Activated gamma-delta T cell (primary cell): Measurements from ENCODE around the gene DNER.

Experiments used
- DNase-seq: peaks from one replicate; lab custom pipeline; 2025; lab: John Stamatoyannopoulos, UW

Gene DNER

DNA sequence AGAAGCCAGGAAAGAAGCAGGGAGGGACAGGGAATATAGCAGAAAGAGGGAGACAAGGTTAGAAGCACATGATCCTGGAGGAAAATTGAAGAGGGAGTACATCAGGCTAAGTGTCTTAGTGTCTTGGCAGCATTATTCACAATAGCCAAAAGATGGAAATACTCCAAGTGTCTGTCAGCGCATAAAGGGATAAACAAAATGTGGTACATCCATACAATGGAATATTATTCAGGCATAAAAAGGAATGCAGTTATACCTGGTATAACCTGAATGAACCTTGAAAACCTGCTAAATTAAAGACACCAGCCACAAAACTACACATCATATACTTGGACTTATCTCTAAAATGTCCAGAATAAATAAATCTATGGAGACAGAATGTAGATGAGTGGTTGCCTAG lies 224.2 kb downstream of the DNER start:
- DNase-seq, result no peak

DNA sequence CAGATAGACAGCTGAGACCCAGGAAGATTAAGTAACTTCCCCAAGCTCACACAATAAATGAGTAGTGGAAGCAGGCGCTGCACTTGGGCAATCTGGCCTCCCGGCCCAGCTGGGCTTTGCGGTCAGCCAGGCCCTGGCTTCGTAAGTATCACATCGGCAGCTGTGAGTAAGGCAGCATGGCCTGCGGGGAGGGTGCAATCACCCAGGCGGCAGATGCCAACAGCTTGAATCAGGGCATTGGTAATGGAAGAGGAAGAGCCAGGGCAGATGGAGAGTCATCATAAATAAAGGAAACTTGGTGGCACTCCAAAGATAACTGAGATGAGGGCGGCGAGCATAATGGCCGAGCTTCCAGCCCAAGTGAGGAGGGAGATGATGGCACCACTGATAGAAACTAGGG lies 225.3 kb downstream of the DNER start:
- DNase-seq, result no peak

DNA sequence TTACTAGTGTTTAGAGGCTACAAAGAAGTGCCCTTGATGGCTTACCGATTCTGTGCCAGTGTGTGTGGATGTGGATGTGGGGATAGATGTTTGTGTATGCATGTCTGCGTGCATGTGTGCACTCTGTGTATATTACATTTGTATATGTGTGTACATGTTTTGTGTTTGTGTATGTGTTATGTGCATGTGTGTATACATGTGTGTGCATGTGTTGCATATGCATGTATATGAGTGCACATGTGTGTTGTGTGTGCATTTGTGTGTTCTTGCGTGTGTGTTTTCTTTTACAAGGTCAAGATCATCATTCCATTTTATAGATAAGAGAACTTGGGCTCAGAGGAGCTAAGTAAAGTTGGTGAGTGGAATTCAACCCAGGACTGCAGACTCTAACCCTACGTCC lies 226.1 kb downstream of the DNER start:
- no peak for DNase-seq

DNA sequence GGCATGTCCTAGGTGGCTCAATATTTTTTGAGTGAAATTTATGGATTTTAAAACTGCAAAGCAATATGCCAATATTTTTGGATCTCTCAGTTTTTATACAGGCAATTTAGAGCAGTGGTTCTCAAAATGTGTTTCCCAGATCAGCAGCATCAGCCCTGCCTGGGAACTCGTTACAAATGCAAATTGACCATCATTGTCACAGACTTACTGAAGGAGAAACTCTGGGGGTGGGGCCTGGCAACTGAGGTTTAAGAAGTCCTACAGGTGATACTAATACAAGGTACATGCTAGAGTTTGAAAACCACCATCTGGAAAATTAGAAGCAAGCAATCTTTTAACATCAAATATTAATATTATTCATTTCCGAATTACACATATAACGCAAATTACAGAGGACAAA lies 227.7 kb downstream of the DNER start:
- no peak for DNase-seq

DNA sequence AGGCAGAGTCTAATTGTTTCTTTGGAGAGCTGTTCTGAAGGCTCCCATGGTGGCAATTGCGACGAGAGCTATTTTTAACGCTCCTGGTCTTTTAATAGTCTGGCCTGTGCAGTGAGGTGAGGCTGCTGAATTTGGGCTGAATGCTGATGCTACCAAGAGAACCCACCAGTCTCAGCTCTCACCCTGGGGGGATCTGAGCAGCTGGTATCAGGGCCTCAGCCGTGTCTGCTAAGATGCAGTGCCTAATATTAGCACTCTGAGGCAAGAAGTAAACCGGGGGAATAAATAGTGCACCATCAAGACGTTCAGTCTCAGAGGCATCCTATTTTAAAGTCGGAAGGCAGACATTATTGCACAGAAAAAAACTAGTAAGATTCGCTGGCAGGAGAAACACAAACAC lies 228.5 kb downstream of the DNER start:
- no peak for DNase-seq

DNA sequence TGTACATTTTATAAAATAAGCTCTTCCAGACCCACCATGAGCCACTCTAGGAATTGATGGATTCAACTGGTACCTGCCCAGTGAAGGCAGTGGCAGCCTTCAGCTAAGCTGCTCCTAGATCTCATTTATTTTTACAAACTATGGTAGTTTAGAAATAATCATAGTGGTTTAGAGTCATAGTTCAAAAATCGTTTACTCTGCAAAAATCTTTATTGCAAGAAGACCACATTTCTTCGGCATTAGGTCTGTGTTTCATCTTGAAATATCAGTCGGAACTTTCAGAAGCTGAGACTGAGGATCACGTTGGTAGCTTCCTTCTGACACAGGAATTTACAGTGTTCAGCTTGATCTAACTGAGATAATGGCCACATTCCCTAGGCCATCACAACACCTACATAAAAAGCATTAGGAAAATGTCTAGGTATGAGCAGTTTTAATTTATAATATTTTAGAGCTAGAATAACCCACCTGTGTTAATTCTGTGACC lies 237.0 kb downstream of the DNER start:
- DNase-seq, result no peak

DNA sequence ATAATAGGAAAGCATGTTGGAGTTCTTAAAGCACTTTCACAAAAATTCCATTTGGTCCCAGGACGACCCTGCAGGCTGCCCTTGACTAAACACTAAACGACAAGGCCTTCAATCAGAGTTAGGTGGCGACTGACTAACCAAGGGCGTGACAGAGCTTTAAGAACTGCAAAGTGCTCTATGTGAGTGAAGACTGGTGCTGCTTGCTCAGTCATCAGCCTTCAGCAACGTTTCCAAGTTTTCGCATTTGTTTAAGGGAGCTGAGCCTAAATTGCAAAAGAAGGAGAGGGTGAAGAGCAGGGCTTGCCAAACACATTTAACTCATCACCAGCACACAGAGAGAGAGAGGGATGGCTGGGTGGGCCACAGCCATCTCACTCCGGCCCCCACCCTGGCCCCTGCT lies 238.6 kb downstream of the DNER start:
- no peak for DNase-seq

DNA sequence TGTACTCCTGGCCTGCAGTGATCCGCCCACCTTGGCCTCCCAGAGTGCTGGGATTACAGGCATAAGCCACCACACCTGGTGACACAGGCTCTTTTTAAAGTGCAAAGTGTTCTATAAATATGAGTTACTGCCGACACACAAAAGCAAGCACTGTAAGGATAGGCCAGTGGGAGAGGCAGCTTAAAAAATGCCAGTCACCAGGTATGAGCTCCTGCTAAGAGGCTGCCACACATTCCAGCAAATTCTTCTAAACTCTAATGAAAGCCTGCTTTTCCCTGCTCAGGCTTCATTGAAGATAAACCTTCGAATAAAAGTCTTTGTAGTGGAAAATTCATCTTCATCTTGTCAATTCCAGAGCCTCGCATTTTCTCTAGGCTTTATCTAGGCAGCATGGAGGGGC lies 240.2 kb downstream of the DNER start:
- DNase-seq, result no peak

DNA sequence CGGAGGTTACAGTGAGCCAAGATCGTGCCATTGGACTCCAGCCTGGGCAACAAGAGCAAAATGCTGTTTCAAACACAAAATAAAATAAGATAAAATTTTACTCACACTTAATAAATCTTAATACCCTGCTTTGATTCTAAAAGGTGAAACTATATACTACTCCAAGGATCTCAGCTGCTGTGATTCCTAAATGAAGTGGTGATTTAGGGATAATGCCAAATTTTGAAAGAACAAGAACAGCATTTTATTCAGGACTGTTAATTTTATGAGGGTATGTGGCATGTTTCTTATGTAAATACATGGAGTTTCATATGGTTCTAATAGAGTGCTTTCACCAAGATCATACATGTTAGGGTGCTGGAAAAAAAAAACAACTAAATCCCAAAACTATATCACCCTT lies 243.6 kb downstream of the DNER start:
- DNase-seq, result no peak

DNA sequence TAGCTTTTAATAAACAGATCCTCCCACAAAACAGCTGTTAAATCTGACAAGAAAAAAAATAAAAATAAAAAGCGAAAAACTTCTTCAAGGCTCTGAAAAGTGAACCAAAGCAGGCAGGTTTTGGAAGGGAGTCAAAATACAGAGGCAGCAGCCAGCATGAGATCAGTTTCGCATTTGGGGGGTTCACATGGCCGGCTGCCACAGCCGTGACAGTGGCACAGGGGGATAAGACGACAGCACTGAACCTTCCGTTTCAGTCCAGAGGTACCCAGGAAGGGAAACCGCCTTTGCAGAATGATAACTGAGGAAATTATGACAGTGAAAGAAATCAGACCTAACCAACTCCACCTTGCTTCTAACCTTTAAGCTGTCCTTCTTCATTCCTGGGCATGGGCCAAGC lies 246.6 kb downstream of the DNER start:
- no peak for DNase-seq

DNA sequence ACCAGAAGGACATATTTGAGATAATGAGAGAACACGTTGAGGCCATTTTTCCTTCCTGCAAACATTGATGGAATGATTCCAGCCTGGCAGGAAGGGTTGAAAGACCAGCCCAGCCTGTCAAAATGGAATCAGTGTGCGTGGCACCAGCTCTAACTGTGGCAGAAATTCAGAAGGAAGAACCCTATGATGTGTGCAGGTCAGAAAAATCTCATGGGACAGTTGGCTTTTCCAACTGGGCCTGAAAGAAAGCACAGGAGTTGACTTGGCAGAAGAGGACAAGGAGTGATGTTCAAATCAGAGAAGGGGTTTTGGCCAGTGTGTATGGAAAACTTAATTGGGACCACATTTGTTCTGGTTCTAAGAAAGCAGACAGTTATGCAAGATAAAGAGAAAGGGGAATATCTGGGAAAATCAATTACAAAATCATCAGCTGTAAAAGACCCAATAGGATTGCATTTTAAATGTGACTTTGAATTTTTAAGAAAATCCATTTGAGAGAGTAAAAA lies 250.5 kb downstream of the DNER start:
- no peak for DNase-seq

DNA sequence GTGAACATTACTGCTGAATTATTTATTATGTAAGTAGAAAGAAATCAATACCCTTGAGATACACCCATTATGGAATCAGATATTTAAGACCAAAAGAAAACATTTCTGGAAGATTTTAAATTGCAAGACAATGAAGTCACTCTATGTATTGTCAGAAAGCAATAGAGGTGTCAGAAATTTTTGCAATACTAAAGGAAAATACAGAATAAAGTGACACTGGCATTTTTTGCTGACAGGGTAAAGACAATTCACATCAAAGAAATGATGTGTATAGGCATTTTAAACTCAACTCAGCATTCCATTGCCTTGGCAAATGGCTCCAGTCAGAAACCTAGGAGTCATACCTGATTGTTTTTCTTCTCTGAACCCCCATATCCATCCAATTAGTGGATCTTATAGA lies 252.2 kb downstream of the DNER start:
- no peak for DNase-seq

DNA sequence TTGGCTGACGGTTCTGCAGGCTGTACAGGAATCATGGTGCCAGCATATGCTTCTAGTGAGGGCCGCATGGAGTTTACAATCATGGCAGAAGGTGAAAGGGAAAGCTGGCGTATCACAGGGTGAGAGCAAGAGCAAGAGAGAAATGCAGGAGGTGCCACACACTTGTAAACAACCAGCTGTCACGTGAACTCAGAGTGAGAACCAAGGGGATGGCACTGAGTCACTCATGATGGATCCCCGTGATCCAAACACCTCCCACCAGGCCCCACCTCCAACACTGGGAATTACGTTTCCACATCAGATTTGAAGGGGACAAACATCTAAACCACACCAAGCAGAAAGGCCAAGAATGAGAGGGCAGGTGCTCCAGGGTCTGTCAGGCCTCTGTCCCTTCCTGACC lies 258.3 kb downstream of the DNER start:
- DNase-seq, result no peak

DNA sequence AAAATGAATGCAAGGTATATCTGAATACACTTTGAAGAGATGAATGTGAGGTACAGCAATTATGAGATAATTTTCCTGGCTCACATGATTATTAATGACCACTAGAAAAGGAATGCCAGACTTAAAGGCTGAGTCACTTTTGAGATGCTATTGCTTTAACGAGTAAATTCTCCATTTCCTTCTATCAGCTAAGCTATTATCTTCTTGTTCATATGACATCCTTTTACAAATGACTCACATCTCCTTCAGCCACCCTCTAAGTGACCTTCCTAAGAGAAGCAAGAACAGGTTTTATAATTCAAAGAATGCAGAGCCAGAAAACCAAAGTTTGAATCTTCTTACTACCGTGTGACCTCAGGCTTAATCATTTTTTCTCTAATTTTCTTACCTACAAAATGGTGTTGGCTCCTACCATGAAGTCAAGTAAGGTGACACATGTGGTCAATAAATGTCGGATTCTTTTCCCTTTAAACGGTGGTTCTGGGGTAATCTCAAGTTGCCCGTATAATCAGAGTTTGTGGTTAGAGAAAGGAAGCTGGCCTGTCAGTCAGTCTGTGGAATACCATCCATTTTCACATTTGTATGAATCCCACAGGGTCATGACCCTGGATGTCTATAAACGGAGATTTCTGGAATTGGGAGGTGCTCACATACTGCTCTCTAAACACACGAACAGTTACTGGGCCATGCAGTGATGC lies 259.3 kb downstream of the DNER start:
- DNase-seq, result no peak

DNA sequence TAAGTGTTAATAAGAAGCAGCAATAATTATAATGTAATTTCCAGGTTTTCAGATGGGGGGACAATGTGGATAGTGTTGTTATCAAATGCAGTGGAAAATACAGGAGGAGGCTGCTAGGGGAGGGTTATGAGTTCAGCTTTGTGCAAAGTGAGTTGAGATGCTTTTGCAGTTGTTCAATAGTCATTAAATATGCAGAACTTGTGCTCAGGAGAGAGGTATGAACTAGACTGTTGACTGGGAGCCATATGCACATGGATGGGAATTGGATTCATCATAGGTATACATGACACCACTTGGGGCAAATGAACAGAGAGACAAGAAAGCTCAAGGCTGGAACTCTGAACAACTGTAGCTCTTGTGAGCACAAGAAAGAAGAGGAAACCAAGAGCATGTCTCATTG lies 261.1 kb downstream of the DNER start:
- no peak for DNase-seq

DNA sequence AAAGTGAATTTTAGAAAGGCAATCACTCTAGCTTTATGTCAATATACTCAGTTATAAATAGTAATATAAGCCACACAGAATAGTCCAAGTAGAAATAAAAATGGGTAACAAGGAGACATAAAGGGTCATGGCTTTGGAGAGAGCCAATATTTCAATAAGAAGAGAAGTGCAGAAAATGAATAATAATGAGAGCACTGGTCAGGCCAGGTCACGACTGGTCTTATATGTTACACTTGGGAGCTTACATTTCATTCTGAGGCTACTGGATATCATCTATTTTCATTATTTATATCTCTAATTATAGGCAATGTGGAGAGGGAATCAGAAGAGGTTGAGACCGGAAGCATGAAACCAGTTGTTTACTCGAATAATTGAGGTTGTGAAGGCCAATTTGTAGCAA lies 262.5 kb downstream of the DNER start:
- no peak for DNase-seq

DNA sequence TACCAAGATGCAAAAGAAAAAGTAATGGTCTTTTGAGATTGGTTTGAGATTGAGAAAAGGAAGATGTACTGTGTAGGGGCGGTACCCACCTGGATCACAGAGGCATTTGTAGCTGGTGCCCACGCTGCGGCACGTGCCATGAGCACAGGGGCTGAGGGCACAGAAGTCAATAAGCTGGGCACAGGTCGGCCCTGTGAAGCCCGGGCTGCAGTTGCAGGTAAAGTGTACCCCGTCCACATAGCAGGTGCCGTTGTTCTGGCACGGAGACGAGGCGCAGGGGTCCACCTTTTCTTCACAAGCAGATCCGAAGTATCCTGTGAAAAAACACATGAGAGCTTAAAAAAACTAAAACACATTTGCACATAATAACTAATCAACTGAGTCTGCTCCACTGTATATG lies 267.1 kb downstream of the DNER start:
- no peak for DNase-seq

DNA sequence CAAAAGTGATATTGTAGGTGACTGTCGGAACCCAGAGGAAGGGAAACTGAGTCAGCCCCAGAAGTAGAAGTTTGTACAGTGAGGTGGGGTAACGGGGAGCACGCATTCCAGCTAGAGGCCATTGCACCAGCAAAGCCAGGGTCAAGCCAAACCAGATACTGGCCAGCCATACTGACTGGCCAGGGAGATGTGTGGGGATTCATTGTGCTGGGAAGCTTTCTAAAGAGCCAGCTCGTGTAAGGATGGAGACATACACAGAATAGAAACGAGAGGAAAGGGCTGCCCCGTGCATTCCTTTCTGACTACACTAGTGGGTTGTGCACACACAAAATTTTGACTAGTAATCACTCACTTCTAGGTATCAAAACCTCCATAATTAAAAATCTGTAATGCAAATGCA lies 268.0 kb downstream of the DNER start:
- DNase-seq, result no peak

DNA sequence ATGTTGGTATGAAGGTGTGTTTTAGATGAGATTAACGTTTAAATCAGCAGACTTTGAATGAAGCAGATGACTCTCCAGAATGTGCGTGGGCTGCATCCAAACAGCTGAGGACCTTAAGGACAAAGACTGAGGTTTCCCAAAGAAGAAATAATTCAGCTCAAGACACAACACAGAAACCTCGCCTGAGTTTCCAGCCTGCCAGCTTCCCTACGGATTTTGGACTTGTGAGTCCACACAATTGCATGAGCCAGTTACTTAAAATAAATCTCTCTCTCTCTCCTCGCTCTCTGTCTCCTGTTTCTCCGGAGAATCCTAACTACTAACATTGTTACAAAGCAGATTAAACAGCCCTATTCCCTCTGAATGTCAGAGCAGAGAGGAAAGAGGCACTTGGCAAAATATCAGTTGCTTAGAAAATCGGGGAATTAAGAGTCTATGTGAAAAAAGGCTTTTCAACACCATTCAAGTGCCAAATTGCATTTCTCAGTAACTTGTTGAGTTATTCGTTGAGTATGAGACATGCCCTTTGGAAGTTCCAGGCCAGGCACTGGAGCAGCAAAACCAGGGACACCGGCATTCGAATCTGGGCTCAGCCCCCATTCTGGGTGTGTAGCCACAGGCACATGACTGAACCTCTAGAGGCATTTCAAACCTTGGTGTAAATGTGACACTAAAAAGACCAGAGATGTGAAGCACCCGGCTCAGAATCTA lies 268.7 kb downstream of the DNER start:
- DNase-seq, result no peak

DNA sequence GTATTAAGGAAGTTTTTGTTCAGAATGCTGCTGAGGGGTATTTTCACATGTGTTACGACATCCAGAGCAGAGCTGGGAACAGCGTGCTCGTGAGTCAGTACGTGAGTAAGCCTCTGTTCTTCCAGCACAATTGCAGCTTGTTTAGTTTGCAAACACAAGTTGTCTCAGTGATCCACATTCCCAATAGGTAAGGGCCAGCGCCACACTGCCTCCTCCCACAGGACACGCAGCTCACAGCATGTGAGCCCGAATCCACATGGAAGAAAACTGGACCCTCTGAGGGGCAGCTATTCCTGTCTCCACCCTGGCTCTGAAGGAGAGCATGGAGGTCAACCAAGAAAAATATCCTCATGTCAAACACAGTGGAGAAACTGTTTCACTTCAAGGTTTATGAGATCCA lies 269.3 kb downstream of the DNER start:
- no peak for DNase-seq

DNA sequence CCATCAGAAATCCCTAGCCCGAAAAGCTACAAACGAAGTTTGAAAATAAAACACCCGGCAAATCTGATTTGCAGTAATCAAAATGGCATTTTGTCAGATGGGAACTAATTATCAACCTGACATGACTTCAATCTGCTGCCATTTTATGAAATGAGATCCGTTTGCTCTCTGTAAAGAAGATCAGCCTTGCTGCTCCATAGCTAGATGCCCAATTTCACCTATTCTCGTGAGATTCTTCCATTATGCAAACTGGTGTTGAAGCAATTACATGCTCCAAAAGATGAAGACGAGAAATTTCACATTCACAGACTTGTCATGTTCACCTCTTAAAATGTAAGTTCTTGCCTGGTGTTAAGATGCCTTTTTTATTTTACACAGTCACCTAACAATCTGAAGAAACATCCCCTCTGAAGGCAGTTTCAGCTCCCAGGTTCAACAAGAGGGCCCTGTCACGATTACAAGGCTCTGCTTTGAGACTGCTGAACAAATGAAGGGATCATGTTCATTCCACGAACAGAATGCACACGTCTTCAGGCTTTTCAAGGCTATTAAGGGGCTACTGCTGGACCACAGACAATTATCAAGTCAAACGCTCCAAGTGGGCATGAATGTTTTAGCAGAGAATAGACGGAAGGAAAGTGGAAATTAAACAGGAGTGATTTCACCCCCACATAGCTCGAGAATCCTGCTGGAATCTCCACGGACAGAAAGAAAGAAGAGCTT lies 270.6 kb downstream of the DNER start:
- DNase-seq, result no peak

DNA sequence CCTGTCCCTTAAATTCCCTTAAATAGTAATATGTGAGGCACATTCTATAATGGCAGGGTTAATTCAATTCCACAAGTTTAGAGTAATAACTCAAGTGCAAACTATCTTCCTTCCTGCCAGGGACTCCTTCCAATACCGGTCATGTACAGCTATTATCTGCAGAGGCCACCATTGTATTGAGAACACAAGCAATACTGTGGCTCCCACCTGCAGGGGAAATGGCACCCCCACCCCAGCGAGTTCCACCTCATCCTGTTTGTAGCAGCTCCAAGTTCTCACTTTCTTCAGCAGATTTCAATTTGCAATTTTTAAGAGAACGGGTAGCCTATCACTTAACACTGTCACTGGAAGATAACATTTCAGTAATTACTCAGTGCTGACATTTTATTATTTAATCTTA lies 271.2 kb downstream of the DNER start:
- DNase-seq, result no peak
